Heart left ventricle (tissue), 13 donors: ENCODE measurements around the gene PFDN5.

Experiments
- CTCF ChIP-seq, 12 donors: fragments of 200-600 bp; sonication (generic) in 4 of 12; IDR thresholded peaks; one replicate each; pipeline versions ENCODE4 v1.5.0 to v1.8.0; 2018 to 2022; ENCODE audit warnings: antibody characterized with exemption in 12 of 12, mild to moderate bottlenecking in 5 of 12
- POLR2A ChIP-seq, 2 donors: fragments of 450-650 bp; IDR thresholded peaks; one replicate each; pipeline ENCODE4 v1.6.1; 2017; ENCODE audit warnings: antibody characterized with exemption in 2 of 2, mild to moderate bottlenecking in 2 of 2, moderate library complexity in 2 of 2
- donor health status: ischemic (EF 13 %, LVEDD 7.1; RV severe dilation, severe dysfunction).
- donor health status: DM: no; HTN: yes; CAD: no.
- donor health status: DM: no; HTN: no; CAD: no.
- donor health status: ischemic (EF 25% LVEDD 6.9; RV normal size, moderate dysfunction).
- donor health status: ischemic (EF 25% LVEDD 5.7; RV mildly dilated, moderate dysfunction).
- donor health status: ischemic (EF 35%, LVEDD 5.7; RV mildly dilated, moderate dysfunction).
- donor health status: nonischemic (EF 11% LVEDD 7.7; RV severe dilation, severe dysfunction).
- donor health status: DM: yes; HTN: yes; CAD: no.
- donor health status: PGD.
- donor health status: ischemic (EF 29% LVEDD 5.4; RV normal size, mild dysfunction).
- donor health status: nonischemic (EF 23%, LVEDD 6.1; RV moderate dilation, normal function).

DNA sequence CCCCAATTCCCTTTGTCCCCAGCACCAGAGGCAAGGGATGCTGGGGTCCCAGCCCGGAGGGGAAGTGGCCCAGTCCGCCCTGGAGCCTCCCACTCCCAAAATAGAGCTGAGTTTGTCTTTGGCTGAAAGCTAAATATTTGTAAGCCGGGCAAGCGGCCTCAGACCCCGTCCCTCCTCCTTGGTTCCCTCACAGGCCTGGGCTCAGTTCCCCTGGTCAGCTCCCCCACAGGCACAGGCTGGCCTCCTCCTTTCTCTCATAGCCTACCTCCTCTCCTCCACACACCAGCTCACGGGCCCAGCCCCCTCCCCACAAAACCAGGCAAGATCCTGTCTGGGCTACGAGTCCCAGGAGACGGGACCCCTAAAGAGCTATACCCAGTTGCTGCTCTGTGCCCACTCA is 39.5 kb downstream of the PFDN5 start:
- no peak for TF ChIP-seq CTCF (IDR thresholded peaks at IDR 0.05)
- no peak for TF ChIP-seq POLR2A (IDR thresholded peaks at IDR 0.05)
